Skin of body (tissue), 2 donors: Measurements from ENCODE around the gene GRM4. TPM values are rescaled to one million over a fixed set of nuclear protein-coding genes. Genes with fewer than 3 reads are reported as not detected.
"Not testable (repeated sequence)": the region's sequence is repeated elsewhere in the genome, so short reads cannot be mapped to it uniquely, and the experiment has no call there.

Experiments used
- DNase-seq: peaks from one replicate; lab custom pipeline; 2025; lab: John Stamatoyannopoulos, UW
- total RNA-seq: library from RNA; depleted of rRNA; stranded (reverse); fragments of >200 nt; gene quantifications from one replicate; pipeline ENCODE4 v1.2.3, GENCODE V29; 2014

The GRM4 gene
- 0.69 TPM for total RNA-seq

GRCh38 chr6:34146021-34146782 lies at the start of gene GRM4:
TSS of gene GRM4 (minus strand) at chr6:34146087. CDS start at chr6:34133496, 12,591 bp downstream.
- DNase-seq: no peak

- no peak for DNase-seq
Observed at GRCh38 chr6:34194772-34195171, 48.9 kb upstream of the GRM4 start.

DNA sequence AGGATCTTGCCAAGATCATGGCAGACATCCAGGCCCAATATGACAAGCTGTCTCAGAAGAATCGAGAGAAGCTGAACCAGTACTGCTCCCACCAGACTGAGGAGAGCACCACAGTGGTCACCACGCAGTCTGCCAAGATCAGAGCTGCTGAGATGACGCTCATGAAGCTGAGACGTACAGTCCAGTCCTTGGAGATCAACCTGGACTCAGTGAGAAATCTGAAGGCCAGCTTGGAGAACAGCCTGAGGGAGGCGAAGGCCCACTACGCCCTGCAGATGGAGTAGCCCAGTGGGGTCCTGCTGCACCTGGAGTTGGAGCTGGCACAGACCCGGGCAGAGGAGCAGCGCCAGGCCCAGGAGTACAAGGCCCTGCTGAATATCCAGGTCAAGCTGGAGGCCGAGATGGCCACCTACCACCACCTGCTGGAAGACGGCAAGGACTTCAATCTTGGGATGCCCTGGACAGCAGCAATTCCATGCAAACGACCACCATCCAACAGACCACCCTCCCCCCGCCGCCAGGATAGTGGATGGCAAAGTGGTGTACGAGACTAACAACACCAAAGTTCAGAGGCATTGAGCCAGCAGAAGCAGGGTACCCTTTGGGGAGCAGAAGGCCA lies 44.7 kb upstream of the GRM4 start:
- no peak for DNase-seq

GRCh38 chr6:34189806-34190503 lies 44.1 kb upstream of the GRM4 start:
- DNase-seq: no peak

DNA sequence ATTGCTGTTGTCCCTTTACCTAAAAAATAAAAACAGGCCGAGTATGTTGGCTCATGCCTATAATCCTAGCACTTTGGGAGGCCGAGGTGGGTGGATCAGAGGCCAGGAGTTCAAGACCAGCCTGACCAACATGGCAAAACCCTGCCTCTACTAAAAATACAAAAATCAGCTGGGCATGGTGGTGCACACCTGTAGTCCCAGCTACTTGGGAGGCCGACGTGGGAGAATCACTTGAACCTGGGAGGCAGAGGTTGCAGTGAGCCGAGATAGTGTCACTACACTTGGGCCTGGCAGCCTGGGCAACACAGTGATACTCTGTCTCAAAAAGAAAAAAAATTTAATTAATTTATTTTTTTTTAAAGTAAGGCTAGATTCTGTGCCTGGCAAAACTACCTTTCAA lies 38.8 kb upstream of the GRM4 start:
- not testable (repeated sequence) for DNase-seq

GRCh38 chr6:34182751-34183531 lies 37.1 kb upstream of the GRM4 start:
- DNase-seq: no peak

- no peak for DNase-seq
Observed at GRCh38 chr6:34181908-34182307, 36.0 kb upstream of the GRM4 start.

GRCh38 chr6:34179106-34179720 lies 33.3 kb upstream of the GRM4 start:
- DNase-seq: no peak

GRCh38 chr6:34178357-34179105 lies 32.6 kb upstream of the GRM4 start:
- DNase-seq: no peak

DNA sequence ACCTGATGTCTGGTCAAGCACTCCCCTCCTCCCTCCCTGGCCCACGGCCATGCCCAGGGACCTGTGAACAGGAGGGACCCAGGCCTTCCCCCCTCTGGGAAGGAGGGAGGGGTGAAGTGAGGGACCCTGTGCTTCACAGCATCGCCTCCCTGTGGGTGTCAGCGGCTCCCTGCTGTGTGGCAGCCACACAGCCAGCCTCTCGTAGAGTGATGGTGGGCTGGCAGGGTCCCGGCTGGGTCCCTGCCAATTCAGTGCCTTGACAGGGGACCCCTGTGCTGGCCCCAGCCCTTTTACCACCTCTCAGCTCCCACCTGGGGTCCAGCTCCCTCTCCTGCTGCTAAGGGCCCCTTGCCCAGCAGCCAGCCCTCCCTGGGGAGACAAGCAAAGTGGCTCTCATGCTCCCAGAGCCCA lies 31.3 kb upstream of the GRM4 start:
- DNase-seq: no peak

DNA sequence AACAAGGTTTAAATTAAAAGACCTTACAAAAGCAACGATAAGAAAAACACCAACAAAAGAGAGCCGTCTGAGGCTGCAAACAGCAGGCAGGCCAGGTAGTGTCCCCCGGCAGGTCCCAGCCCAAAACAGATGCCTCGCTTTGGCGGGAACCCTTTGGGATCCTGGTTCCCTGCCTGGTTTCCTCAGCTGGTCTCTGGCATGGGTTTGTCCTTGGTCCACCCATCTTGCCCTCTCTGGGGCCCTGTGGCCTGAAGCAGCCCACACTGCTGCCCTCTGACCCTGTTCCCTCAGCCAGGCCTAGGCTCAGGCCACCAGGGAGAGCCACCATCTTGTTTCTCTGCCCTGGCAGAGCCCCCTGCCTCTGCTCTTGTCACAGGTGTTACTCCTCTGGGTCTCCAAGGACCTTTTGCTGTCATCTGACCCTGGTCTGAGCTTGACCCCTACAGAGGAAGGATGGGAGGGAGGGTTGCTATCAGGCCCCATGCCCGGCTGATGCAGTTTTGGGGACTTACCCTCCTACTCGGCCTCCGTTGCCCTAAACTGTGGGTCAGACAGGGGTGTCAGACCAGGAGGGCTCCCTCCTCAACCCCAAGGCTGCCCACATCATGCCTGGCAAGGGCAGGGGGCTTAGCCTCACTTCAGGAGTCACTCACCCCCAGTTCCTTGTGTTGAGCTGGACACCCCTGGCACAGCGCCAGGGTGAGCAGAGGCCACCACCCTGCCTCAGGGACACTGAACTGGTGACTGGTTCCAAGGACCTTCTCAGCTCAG lies 30.6 kb upstream of the GRM4 start:
- DNase-seq: no peak

GRCh38 chr6:34174846-34175399 lies 29.0 kb upstream of the GRM4 start:
- no peak for DNase-seq

DNA sequence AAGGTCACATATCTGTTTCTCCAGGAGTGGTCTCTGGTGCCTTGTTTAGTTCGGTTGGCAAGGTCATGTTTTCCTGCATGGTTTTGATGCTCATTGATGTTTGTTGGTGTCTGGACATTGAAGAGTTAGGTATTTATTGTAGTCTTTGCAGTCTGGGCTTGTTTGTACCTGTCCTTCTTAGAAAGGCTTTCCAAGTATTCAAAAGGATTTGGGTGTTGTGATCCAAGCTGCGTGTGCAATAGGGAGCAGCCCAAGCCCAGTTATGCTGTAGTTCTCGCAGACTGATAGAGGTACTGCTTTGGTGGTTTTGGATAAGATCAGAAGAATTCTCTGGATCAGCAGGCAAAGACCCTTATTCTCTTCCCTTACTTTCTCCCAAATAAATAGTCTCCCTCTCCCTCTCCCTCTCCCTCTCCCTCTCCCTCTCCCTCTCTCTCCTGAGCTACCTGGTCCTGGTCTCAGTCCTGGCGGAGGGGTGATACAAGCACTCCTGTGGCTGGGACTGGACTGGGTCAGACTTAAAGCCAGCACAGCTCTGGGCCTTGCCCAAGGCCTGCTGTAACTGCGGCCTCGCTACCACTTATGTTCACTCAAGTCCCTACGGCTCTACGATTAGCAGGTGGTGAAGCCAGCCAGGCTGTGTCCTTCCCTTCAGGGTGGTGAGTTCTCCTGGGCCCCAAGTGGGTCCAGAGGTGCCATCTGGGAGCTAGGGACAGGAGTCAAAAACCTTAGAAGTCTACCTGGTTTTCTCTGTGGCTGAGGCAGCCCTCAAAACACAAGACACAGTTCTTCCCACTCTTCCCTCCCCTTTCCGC lies 27.3 kb upstream of the GRM4 start:
- no peak for DNase-seq

DNA sequence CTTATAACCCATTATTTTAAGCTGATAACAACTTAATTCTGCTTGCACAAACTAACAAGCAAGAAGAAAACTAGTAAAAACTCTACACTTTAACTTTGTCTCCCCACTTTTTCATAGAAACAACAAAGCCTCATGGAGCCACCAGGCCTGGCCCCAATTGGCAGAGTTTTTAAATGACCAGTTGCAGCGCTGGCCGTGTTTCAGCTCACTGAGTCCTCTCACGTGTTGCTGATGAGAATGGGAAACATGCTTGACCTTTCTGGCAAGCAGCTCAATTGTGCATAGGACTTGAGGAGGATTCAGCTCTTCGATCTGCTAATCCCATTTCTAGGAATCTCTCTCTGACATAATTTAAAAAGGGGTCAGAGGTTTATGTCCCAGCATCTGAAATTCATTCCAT lies 24.5 kb upstream of the GRM4 start:
- no peak for DNase-seq

GRCh38 chr6:34169897-34170296 lies 24.0 kb upstream of the GRM4 start:
- DNase-seq: no peak

GRCh38 chr6:34161857-34162515 lies 16.1 kb upstream of the GRM4 start:
- DNase-seq: no peak

DNA sequence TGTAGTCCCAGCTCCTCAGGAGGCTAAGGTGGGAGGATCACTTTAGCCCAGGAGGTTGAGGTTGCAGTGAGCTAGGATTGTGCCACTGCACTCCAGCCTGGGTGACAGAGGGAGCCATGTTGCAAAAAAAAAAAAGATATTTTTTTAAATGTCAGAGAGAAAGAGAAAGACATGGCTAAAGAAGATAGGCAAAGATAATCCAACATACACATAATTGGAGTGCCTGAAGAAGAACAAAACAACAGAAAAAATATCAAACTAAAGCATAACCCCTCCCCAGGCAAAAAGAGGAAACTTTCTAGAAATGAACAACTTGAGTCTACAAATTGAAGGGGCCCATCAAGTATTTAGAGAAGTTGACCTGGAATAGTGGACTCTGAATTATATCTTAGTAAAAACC lies 14.0 kb upstream of the GRM4 start:
- DNase-seq: no peak

- no peak for DNase-seq
Observed at GRCh38 chr6:34158876-34159275, 13.0 kb upstream of the GRM4 start.
